Stomach (tissue), 9 donors: Measurements from ENCODE around the gene XPO5. TPM values are rescaled to one million over a fixed set of nuclear protein-coding genes. Genes with fewer than 3 reads are reported as not detected.

Experiments
- DNase-seq, 2 donors: peaks; one replicate each; pipeline versions ENCODE4 v3.0.0 to v3.0.0-alpha.2; 2013 to 2019
- H3K27ac ChIP-seq, 5 donors: fragments of 200-600 bp in 4 of 5; sonication (generic) in 4 of 5; one replicate each; pipeline ENCODE4 v1.5.1; 2013 to 2019; ENCODE audit warnings: mild to moderate bottlenecking in 1 of 5, moderate library complexity in 1 of 5
- H3K27me3 ChIP-seq, 3 donors: fragments of 200-600 bp; sonication (generic); one replicate each; pipeline ENCODE4 v1.5.1; 2017 to 2019; ENCODE audit warnings: mixed run types in 1 of 3
- H3K36me3 ChIP-seq, 4 donors: fragments of 200-600 bp; sonication (generic); 1 replicate in 3 of 4; 2 replicates in 1 of 4; pipeline ENCODE4 v1.5.1; 2016 to 2019
- H3K4me1 ChIP-seq, 4 donors: fragments of 200-600 bp; sonication (generic); one replicate each; pipeline ENCODE4 v1.5.1; 2016 to 2019
- H3K4me3 ChIP-seq, 4 donors: fragments of 200-600 bp; sonication (generic) in 3 of 4; one replicate each; pipeline ENCODE4 v1.5.1; 2016 to 2019; ENCODE audit warnings: mild to moderate bottlenecking in 1 of 4
- H3K9me3 ChIP-seq, 4 donors: fragments of 200-600 bp; sonication (generic); one replicate each; pipeline ENCODE4 v1.5.1; 2016 to 2019
- EP300 ChIP-seq: sonication (generic); formaldehyde crosslinking; IDR thresholded peaks from one replicate; pipeline ENCODE4 v1.6.1; 2017; ENCODE audit warnings: antibody characterized with exemption
- POLR2A ChIP-seq, 4 donors: fragments of 450-650 bp; IDR thresholded peaks; one replicate each; pipeline ENCODE4 v1.6.1; 2016; ENCODE audit warnings: antibody characterized with exemption in 4 of 4, control low read depth in 2 of 4, mild to moderate bottlenecking in 1 of 4, moderate library complexity in 1 of 4
- POLR2AphosphoS5 ChIP-seq, 3 donors: sonication (generic); formaldehyde crosslinking; IDR thresholded peaks; one replicate each; pipeline ENCODE4 v1.6.1; 2016; ENCODE audit warnings: antibody characterized with exemption in 3 of 3
- WGBS, 5 donors: extraction: QIAGEN DNeasy Blood & Tissue Kit in 3 of 5; methylation state at CpG; one replicate each; pipeline versions ENCODE4 v1.1.5 to v1.1.7; 2013 to 2018; 5-methylcytosine and 5-hydroxymethylcytosine counted together
- intact Hi-C: fragments of 100-400 bp; cut with DNase I; formaldehyde crosslinking; loops from one replicate; pipeline ENCODE4 v1.15.1; 2023; ENCODE audit warnings: low total_unique reads
- polyA plus RNA-seq, 3 donors: library from polyadenylated mRNA; stranded (reverse); fragments of 200-250 nt; gene quantifications; one replicate each; pipeline ENCODE4 v1.2.3, GENCODE V29; 2013
- total RNA-seq, 5 donors: library from RNA; depleted of rRNA; stranded (reverse); fragments of >200 nt; gene quantifications; one replicate each; pipeline versions ENCODE4 v1.1.0 to v1.2.3, GENCODE V29; 2014 to 2016
- TF ChIP-seq, protein P1 (sequence below), 7 experiments: fragments of 450-650 bp in 4 of 7; fragments of 200-600 bp in 3 of 7; sonication (generic) in 3 of 7; IDR thresholded peaks; one replicate each; pipeline ENCODE4 v1.5.1; 2016 to 2019; ENCODE audit warnings: antibody characterized with exemption in 7 of 7, control low read depth in 2 of 7, mild to moderate bottlenecking in 1 of 7
- donor health status: healthy with polysubstance abuse.
- donor health status: Bipolar disorder and iron deficiency.
- donor health status: healthy.

Gene XPO5
- total and polyA plus RNA-seq, 8 donors: 4.6 to 46.1 (median 19.0) TPM

DNA sequence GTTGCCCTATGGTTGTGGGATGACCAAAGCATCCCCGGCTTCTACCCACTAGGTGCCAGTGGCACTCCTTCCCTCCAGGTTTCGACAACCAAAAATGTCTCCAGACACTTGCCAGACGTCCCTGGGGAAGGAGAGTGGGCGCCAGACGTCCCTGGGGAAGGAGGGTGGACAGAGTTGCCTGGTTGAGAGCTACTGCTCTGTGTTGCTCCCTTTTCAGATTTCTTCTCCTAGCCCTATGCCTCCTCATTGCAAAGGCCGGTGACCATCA, 78.8 kb downstream of the XPO5 start:
- intact Hi-C loops: no loop called here
- TF ChIP-seq POLR2A (IDR thresholded peaks at IDR 0.05): no peak
- no peak for TF ChIP-seq POLR2AphosphoS5 (IDR thresholded peaks at IDR 0.05)
- TF ChIP-seq EP300: no peak
- TF ChIP-seq, protein P1, sequence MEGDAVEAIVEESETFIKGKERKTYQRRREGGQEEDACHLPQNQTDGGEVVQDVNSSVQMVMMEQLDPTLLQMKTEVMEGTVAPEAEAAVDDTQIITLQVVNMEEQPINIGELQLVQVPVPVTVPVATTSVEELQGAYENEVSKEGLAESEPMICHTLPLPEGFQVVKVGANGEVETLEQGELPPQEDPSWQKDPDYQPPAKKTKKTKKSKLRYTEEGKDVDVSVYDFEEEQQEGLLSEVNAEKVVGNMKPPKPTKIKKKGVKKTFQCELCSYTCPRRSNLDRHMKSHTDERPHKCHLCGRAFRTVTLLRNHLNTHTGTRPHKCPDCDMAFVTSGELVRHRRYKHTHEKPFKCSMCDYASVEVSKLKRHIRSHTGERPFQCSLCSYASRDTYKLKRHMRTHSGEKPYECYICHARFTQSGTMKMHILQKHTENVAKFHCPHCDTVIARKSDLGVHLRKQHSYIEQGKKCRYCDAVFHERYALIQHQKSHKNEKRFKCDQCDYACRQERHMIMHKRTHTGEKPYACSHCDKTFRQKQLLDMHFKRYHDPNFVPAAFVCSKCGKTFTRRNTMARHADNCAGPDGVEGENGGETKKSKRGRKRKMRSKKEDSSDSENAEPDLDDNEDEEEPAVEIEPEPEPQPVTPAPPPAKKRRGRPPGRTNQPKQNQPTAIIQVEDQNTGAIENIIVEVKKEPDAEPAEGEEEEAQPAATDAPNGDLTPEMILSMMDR (IDR thresholded peaks at IDR 0.05): no peak
- WGBS, 5 donors: 83 to 93% (median 91%) methylated on average over 6 of the region's 6 CpGs

DNA sequence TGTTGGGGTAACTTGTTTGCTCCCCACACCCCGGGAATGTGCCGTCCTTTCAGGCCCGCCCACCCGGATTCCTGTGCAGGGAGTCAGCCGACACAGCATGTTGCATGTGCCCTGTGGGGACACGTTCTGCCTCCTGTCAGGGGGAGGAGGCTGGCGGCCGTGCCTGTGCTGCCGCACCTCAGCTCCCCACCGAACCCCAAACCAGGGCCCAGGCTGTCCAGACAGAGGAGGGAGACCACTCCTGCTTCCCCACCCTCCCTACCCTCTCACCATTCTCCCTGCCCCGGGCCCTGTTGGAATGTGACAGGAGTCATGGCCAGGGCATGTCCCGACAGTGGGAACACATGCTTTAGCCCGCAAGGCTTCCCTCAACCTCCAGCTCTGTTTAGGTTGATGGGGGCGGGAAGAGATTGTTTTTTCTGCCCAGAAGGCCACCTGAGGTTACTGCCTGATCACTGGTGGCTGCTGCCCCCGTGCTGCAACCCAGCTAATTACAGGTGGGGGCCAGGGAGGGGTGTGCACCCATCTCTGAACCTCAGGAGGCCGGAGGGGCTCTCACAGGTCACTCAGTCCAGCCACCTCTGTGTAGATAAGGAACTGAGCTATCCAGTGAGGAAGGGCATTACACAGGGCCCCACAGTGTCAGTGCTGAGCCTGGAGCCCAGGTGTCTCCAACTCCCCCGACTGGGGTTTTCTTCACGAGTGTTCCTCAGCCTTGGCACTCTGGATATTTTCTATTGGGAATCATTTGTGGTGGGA, 79.3 kb downstream of the XPO5 start:
- H3K27me3 ChIP-seq: no peaks in the 10 kb centered on the region
- intact Hi-C loops: no loop called here
- H3K27ac ChIP-seq: peak overlapping the region in 1 of 5 donors; percentile 5
- H3K4me3 ChIP-seq: no peak overlapping the region
- no peak for TF ChIP-seq EP300
- no peak for TF ChIP-seq POLR2AphosphoS5 (IDR thresholded peaks at IDR 0.05)
- no peak for TF ChIP-seq POLR2A (IDR thresholded peaks at IDR 0.05)
- TF ChIP-seq, protein P1 (IDR thresholded peaks at IDR 0.05): peak in 5 of 7 experiments; percentile 24 to 68 (median 49)
- peaks cover 11 to 46% (median 42%) of the 10 kb centered on the region in 4 donors for H3K4me1 ChIP-seq
- 38 to 53% (median 43%) methylated on average over 10 to 18 of the region's 18 CpGs for WGBS, 5 donors
- peak in 1 of 2 donors; percentile 65 for DNase-seq
- peaks cover 35 to 42% (median 40%) of the 10 kb centered on the region in 4 donors for H3K36me3 ChIP-seq
- no peaks in the 10 kb centered on the region for H3K9me3 ChIP-seq

More for the DNA sequence above, 78.8 kb downstream of the XPO5 start:
- no peaks in the 10 kb centered on the region for H3K27me3 ChIP-seq
- no peak for DNase-seq
- H3K27ac ChIP-seq: no peak overlapping the region
- no peaks in the 10 kb centered on the region for H3K9me3 ChIP-seq
- H3K4me3 ChIP-seq: no peak overlapping the region
- peaks cover 11 to 46% (median 37%) of the 10 kb centered on the region in 4 donors for H3K4me1 ChIP-seq
- peaks cover 35 to 47% (median 46%) of the 10 kb centered on the region in 4 donors for H3K36me3 ChIP-seq

DNA sequence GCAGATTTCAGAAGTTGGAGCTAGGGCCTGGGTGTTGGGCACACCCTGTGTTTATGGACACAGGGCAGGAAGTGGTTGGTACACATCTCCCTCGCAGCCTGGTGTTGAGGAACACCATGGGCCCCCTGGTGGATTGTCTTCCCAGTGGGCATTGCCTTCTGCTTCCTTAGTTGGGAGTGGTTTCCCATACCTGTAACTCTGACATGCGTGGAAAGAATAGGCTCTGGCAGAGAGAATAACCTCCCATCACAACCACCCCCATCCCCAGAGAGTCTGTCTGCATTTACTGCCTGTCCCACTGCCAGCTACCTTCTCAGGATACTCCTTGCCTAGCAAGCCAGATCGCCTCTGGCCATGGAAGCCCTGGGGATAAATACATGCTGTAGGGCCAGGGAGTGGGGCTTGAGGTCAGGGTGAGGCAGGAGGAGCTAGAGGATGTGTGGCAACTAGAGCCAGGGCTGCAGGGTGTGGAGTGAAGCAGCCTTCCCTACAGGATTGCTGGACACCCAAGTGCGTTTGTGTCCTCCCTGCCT, 80.4 kb downstream of the XPO5 start:
- H3K4me3 ChIP-seq: no peak overlapping the region
- no peaks in the 10 kb centered on the region for H3K27me3 ChIP-seq
- H3K27ac ChIP-seq: peak overlapping the region in 2 of 5 donors; percentile 1 to 5
- peak in 1 of 2 donors; percentile 60 for DNase-seq
- peaks cover 11 to 50% (median 42%) of the 10 kb centered on the region in 4 donors for H3K4me1 ChIP-seq
- intact Hi-C loops: no loop called here
- no peaks in the 10 kb centered on the region for H3K9me3 ChIP-seq
- TF ChIP-seq, protein P1 (IDR thresholded peaks at IDR 0.05): peak in 2 of 7 experiments; percentile 20 to 24
- TF ChIP-seq POLR2AphosphoS5 (IDR thresholded peaks at IDR 0.05): no peak
- 48 to 59% (median 57%) methylated on average over 3 to 4 of the region's 4 CpGs for WGBS, 5 donors
- peaks cover 26 to 31% (median 30%) of the 10 kb centered on the region in 4 donors for H3K36me3 ChIP-seq

DNA sequence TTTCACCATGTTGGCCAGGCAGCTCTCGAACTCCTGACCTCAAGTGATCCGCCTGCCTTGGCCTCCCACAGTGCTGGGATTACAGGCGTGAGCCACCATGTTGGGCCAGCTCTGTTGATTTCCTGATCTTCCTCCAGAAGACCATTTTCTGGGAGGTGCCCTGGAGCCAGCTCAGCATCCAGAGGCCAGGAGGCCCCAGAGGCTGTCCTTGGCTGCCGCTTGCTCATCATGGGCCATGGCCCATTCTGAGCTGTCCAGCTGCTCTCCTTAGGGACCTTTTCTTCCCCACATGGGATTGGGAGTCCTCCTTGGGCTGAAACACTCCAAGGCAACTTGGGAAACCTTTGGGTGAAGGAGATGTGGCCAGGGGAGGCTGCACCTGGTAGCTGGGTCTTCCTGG, 81.1 kb downstream of the XPO5 start:
- 93 to 100% (median 94%) methylated on average over 2 to 4 of the region's 4 CpGs for WGBS, 5 donors
- H3K9me3 ChIP-seq: no peaks in the 10 kb centered on the region
- H3K4me1 ChIP-seq: peaks cover 12 to 50% (median 42%) of the 10 kb centered on the region in 4 donors
- H3K4me3 ChIP-seq: no peak overlapping the region
- intact Hi-C loops: no loop called here
- H3K36me3 ChIP-seq: peaks cover 19 to 30% (median 27%) of the 10 kb centered on the region in 4 donors
- no peak for DNase-seq
- no peak overlapping the region for H3K27ac ChIP-seq
- H3K27me3 ChIP-seq: no peaks in the 10 kb centered on the region
- TF ChIP-seq, protein P1 (IDR thresholded peaks at IDR 0.05): no peak
- TF ChIP-seq EP300 (no peak), POLR2A (IDR thresholded peaks at IDR 0.05) (no peak), POLR2AphosphoS5 (IDR thresholded peaks at IDR 0.05) (no peak)
